ENCODE data around the gene GGA1.
A peak's percentile ranks its signal among the peaks of the same experiment; 100 is the strongest.

The GGA1 gene

DNA sequence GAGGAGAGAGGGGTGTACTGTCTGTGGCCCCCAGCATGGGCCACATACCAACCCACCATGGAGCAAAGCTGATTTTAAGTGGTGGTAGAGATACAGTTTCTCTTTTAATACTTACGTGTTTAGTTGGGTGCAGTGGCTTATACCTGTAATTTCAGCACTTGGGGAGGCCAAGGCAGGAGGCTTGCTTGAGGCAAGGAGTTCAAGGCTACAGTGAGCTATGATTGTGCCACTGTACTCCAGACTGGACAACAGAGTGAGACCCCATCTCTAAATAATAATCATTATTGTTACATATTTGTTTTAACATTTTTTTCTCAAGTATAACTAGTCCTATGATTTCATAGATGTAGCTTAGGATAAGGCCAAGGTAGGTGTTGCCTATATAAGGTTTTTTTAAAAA is 8.8 kb downstream of the GGA1 start:
- H3K4me3 ChIP-seq (ENCODE audit: low read depth, low read length), result no peak overlapping the region
- in situ Hi-C loops (cut with HindIII; ENCODE audit: low sequenced_read_pairs), result no loop called here
- TF ChIP-seq, protein P1, sequence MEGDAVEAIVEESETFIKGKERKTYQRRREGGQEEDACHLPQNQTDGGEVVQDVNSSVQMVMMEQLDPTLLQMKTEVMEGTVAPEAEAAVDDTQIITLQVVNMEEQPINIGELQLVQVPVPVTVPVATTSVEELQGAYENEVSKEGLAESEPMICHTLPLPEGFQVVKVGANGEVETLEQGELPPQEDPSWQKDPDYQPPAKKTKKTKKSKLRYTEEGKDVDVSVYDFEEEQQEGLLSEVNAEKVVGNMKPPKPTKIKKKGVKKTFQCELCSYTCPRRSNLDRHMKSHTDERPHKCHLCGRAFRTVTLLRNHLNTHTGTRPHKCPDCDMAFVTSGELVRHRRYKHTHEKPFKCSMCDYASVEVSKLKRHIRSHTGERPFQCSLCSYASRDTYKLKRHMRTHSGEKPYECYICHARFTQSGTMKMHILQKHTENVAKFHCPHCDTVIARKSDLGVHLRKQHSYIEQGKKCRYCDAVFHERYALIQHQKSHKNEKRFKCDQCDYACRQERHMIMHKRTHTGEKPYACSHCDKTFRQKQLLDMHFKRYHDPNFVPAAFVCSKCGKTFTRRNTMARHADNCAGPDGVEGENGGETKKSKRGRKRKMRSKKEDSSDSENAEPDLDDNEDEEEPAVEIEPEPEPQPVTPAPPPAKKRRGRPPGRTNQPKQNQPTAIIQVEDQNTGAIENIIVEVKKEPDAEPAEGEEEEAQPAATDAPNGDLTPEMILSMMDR (IDR thresholded peaks at IDR 0.05; ENCODE audit: low read depth, low read length, missing control alignments), result no peak
- DNase-seq (ENCODE audit: low read depth), result no peak

DNA sequence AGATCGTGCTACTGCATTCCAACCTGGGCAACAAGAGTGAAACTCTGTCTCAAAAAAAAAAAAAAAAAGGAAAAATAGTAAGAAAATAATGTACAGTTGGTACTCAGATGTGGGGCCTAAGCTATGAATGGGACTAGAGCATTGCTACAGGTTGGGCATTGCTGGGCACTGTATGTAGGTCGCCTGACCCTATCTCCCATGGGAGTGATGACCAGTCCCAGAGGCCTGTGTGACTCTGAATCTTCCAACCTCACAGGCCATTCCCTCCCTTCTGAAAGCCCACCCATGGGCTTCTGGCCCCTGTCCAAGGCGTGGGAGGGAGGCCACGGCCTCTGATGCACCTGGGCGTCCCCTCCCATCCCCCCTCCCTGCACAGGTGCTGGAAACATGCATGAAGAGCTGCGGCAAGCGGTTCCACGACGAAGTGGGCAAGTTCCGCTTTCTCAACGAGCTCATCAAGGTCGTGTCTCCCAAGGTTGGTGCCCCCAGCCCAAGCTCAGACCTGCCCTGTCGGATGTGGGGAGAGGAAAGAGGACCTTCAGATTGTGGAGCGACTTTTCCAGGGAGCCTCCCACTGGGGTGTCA is 9.5 kb downstream of the GGA1 start:
- DNase-seq (ENCODE audit: low read depth), result no peak
- in situ Hi-C loops (cut with HindIII; ENCODE audit: low sequenced_read_pairs), result no loop called here
- TF ChIP-seq, protein P1 (IDR thresholded peaks at IDR 0.05; ENCODE audit: low read depth, low read length, missing control alignments), result no peak
- H3K4me3 ChIP-seq (ENCODE audit: low read depth, low read length), result no peak overlapping the region

- no peak for DNase-seq (ENCODE audit: low read depth)
- in situ Hi-C loops (cut with HindIII; ENCODE audit: low sequenced_read_pairs), result no loop called here
- H3K4me3 ChIP-seq (ENCODE audit: low read depth, low read length), result no peak overlapping the region
- TF ChIP-seq, protein P1 (IDR thresholded peaks at IDR 0.05; ENCODE audit: low read depth, low read length, missing control alignments), result no peak
These were observed 10.0 kb downstream of the GGA1 start for GRCh38 chr22:37618674-37619073.

- TF ChIP-seq, protein P1 (IDR thresholded peaks at IDR 0.05; ENCODE audit: low read depth, low read length, missing control alignments), result no peak
- DNase-seq (ENCODE audit: low read depth), result no peak
- in situ Hi-C loops (cut with HindIII; ENCODE audit: low sequenced_read_pairs), result no loop called here
- no peak overlapping the region for H3K4me3 ChIP-seq (ENCODE audit: low read depth, low read length)
These were observed 11.4 kb downstream of the GGA1 start for GRCh38 chr22:37619991-37620390.

- in situ Hi-C loops (cut with HindIII; ENCODE audit: low sequenced_read_pairs), result no loop called here
- TF ChIP-seq, protein P1 (IDR thresholded peaks at IDR 0.05; ENCODE audit: low read depth, low read length, missing control alignments), result no peak
- no peak for DNase-seq (ENCODE audit: low read depth)
- no peak overlapping the region for H3K4me3 ChIP-seq (ENCODE audit: low read depth, low read length)
These were observed 12.8 kb downstream of the GGA1 start for GRCh38 chr22:37621352-37621860.

DNA sequence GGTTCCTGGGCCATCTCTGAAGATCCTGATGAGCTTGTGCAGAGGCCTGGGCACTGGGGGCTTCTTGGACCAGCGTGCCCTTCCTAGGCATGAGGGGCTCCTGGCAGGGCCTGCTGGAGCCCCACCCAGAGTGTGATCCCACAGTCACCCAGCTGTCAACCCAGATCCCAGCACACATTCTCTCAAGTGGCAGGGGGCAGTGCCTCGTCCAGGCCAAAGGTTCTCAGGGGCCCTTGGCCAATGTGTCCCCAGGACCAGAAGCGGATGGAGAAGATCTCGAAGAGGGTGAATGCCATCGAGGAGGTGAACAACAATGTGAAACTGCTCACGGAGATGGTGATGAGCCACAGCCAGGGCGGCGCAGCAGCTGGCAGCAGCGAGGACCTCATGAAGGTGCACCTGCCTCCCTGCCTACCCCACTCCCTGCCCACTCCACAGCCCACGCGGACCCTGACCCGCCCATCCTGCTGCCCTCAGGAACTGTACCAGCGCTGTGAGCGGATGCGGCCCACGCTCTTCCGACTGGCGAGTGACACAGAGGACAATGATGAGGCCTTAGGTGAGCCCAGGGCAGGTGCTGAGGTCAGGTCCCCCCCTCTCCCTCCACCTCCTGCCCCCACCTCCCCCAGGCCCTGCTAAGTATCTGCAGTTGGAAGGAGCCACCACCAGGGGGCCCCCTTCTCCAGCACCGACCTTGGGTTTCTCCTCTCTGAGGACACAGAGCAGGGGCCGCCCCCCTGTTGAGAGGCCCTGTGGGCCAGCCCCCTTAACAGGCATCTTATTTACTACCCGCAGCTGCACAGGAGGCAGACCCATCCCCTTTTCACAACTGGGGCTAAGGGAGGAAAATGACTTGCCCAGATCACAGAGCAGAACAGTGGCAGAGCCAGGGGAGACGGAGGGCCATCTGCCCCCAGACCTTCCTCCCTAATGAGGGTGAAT is 14.7 kb downstream of the GGA1 start:
- in situ Hi-C loops (cut with HindIII; ENCODE audit: low sequenced_read_pairs), result no loop called here
- H3K4me3 ChIP-seq (ENCODE audit: low read depth, low read length), result no peak overlapping the region
- no peak for DNase-seq (ENCODE audit: low read depth)
- TF ChIP-seq, protein P1 (IDR thresholded peaks at IDR 0.05; ENCODE audit: low read depth, low read length, missing control alignments), result peak; percentile 83

Data from astrocyte of the cerebellum (primary cell).